Activated B cell treated with CpG ODN at 0.5 μM for 24 hours (primary cell): ENCODE measurements around the gene MAD1L1. TPM values are rescaled to one million over a fixed set of nuclear protein-coding genes. Genes with fewer than 3 reads are reported as not detected.
A peak's percentile ranks its signal among the peaks of the same experiment; 100 is the strongest.

ENCODE experiments used
- ATAC-seq: fragments of 200-7000 bp; cut with Tn5 transposase; one replicate; pipeline ENCODE4 v1.10.0; 2021; ENCODE audit warnings: low read depth, mild to moderate bottlenecking, moderate library complexity
- CTCF ChIA-PET: fragments of 350-600 bp; sonication (Branson Sonifier 250); formaldehyde crosslinking; loops from one replicate; lab custom pipeline; 2021; ENCODE audit warnings: antibody characterized with exemption; lab: Charles Lee
- POLR2A ChIA-PET: fragments of 350-600 bp; sonication (Branson Sonifier 250); formaldehyde crosslinking; loops from one replicate; lab custom pipeline; 2021; ENCODE audit warnings: antibody characterized with exemption; lab: Charles Lee
- DNase-seq: peaks from one replicate; pipeline ENCODE4 v3.0.0; 2022
- H3K27ac Mint-ChIP-seq: one replicate; pipeline ENCODE4 v1.8.0; 2020; ENCODE audit warnings: mixed read lengths
- H3K27me3 Mint-ChIP-seq: one replicate; pipeline ENCODE4 v1.8.0; 2021; ENCODE audit warnings: mixed read lengths
- H3K36me3 Mint-ChIP-seq: one replicate; pipeline ENCODE4 v1.8.0; 2021; ENCODE audit warnings: low read depth, mixed read lengths
- H3K4me1 Mint-ChIP-seq: one replicate; pipeline ENCODE4 v1.8.0; 2021; ENCODE audit warnings: mixed read lengths
- H3K4me3 Mint-ChIP-seq: one replicate; pipeline ENCODE4 v1.8.0; 2020; ENCODE audit warnings: mild to moderate bottlenecking, mixed read lengths
- H3K9me3 Mint-ChIP-seq: one replicate; pipeline ENCODE4 v1.8.0; 2020; ENCODE audit warnings: mixed read lengths
- CTCF ChIP-seq: fragments of 200-600 bp; IDR thresholded peaks from one replicate; pipeline ENCODE4 v1.8.0; 2022; ENCODE audit warnings: antibody characterized with exemption, mild to moderate bottlenecking
- intact Hi-C: fragments of 100-400 bp; cut with micrococcal nuclease; formaldehyde crosslinking; loops from one replicate; pipeline ENCODE4 v1.15.1; 2024
- total RNA-seq: library from RNA; stranded (reverse); gene quantifications from 2 replicates; pipeline ENCODE4 v1.2.3, GENCODE V29; 2022

The MAD1L1 gene
- total RNA-seq, 1 donor from 2014 or later = 54.6 TPM

- Mint-ChIP-seq H3K4me1 (peaks cover 21% of the 10 kb centered on the region), H3K27ac (no peak overlapping the region), H3K36me3 (peaks cover 15% of the 10 kb centered on the region), H3K9me3 (no peaks in the 10 kb centered on the region), H3K27me3 (no peaks in the 10 kb centered on the region), H3K4me3 (no peak overlapping the region)
- TF ChIP-seq CTCF = no peak
- no peak for ATAC-seq
- POLR2A ChIA-PET = no interaction called here
- intact Hi-C loops = no loop called here
- peak; percentile 12 for DNase-seq
- CTCF ChIA-PET = no interaction called here
Measured at GRCh38 chr7:2006231-2006771, 226.4 kb downstream of the MAD1L1 start.

- Mint-ChIP-seq H3K4me1 (peaks cover 21% of the 10 kb centered on the region), H3K27me3 (no peaks in the 10 kb centered on the region), H3K27ac (no peak overlapping the region), H3K4me3 (no peak overlapping the region), H3K36me3 (peaks cover 15% of the 10 kb centered on the region), H3K9me3 (no peaks in the 10 kb centered on the region)
- ATAC-seq = no peak
- intact Hi-C loops = no loop called here
- TF ChIP-seq CTCF = no peak
- POLR2A ChIA-PET = no interaction called here
- CTCF ChIA-PET = no interaction called here
- DNase-seq = no peak
Measured at GRCh38 chr7:2005786-2006185, 227.0 kb downstream of the MAD1L1 start.

GRCh38 chr7:2004841-2005725 lies 227.7 kb downstream of the MAD1L1 start:
- ChIA-PET POLR2A (no interaction called here), CTCF (no interaction called here)
- no peak for TF ChIP-seq CTCF
- ATAC-seq (peak; percentile 14), DNase-seq (peak; percentile 11)
- Mint-ChIP-seq H3K9me3 (no peaks in the 10 kb centered on the region), H3K27ac (peak overlapping the region; percentile 24), H3K4me3 (no peak overlapping the region), H3K27me3 (no peaks in the 10 kb centered on the region), H3K36me3 (peaks cover 17% of the 10 kb centered on the region), H3K4me1 (peaks cover 26% of the 10 kb centered on the region)
- intact Hi-C loops = no loop called here

GRCh38 chr7:2003931-2004812 lies 228.6 kb downstream of the MAD1L1 start:
- H3K27me3 Mint-ChIP-seq = no peaks in the 10 kb centered on the region
- ATAC-seq (no peak), DNase-seq (peak; percentile 10)
- no peaks in the 10 kb centered on the region for H3K9me3 Mint-ChIP-seq
- no peak overlapping the region for H3K4me3 Mint-ChIP-seq
- H3K36me3 Mint-ChIP-seq = peaks cover 20% of the 10 kb centered on the region
- no peak overlapping the region for H3K27ac Mint-ChIP-seq
- CTCF ChIA-PET = no interaction called here
- peaks cover 35% of the 10 kb centered on the region for H3K4me1 Mint-ChIP-seq
- intact Hi-C loops = no loop called here
- no peak for TF ChIP-seq CTCF
- POLR2A ChIA-PET = no interaction called here
